SK-N-DZ (cell line): ENCODE measurements around the gene MAOA.
A peak's percentile ranks its signal among the peaks of the same experiment; 100 is the strongest.
"Not testable (repeated sequence)": the region's sequence is repeated elsewhere in the genome, so short reads cannot be mapped to it uniquely, and the experiment has no call there.

Source experiments
- DNase-seq: peaks from one replicate; pipeline ENCODE4 v3.0.0-alpha.2; 2015; ENCODE audit warnings: low spot score

The MAOA gene

DNA sequence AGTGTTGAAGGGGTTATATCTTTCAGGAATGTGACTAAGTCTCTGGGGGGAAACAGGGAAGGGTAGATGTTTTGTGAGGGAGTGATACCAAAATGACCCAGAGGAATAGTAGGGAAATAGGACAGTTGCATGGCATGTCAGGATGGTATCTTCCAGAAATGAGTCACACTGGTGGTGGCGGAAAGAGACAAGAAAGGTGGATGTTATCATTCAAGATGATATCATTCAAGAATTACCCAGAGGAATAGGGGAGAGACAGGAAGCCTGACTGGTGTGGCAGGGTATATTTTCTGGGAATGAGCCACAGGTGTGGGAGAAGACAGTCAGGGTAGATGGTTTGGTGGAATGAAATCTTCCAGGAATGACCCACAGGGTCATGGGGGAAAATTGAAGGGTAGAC is 61.1 kb downstream of the MAOA start:
- DNase-seq, result no peak

DNA sequence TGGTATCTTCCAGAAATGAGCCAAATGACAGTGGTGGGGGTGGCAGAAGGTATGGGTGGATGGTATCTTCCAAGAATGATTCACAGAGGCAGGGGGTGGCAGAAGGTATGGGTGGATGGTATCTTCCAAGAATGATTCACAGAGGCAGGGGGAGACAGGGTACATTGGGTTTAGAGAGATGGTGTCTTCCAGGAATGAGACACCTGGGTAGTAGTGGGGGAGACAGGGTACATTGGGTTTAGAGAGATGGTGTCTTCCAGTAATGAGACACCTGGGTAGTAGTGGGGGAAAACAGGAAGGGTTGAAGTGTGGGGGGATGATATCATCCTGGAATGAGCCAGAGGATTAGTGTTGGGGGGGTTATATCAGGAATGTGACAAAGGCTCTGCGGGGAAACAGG is 62.0 kb downstream of the MAOA start:
- DNase-seq, result no peak

DNA sequence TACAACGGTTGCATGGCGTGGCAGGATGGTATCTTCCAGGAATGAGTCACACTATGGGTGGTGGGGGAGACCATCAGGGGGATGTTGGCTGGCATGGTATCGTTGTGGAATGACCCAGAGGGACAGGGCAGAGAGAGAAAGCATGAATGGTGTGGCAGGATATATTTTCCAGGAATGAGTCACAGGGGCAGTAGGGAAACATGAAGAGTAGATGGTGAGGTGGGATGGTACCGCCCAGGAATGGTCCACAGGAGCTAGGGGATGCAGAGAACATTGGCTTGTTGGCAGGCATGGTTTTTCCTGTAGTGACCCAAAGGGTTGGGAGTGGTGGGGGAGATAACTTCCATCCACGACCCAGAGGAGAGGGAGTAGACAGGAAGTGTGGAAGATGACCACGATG is 62.4 kb downstream of the MAOA start:
- DNase-seq, result no peak

DNA sequence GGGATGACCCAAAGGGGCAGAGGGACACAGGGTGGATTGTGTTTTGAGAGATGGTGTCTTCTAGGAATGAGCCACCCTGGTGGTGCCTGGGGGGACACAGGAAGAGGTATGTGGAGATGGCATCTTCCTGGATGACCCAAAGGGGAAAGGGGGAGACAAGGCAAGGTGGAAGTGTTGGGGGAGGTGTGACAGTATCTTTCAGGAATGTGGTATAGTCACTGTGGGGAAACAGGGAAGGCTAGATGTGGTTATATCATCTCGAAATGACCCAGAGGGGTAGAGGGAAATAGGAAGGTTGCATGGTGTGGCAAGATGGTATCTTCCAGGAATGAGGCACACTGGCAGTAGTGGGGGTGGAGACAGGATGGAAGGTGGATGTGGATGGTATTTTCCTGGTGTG is 62.9 kb downstream of the MAOA start:
- DNase-seq, result no peak

DNA sequence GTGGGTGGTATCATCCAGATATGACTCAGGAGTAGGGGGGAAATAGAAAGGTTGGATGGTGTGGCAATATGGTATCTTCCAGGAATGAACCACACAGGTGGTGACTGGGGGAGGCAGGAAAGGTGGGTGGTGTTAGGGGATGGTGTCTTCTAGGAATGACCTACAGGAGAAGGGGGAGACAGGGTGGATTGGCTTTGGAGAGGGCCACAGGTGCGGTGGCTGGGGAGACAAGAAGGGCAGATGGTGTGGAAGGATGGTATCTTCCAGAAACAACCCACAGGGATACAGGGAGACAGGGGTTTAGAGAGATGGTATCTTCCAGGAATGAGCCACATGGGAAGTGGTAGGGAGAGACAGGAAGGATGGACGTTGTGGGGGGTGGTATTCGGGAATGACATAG is 64.0 kb downstream of the MAOA start:
- no peak for DNase-seq

DNA sequence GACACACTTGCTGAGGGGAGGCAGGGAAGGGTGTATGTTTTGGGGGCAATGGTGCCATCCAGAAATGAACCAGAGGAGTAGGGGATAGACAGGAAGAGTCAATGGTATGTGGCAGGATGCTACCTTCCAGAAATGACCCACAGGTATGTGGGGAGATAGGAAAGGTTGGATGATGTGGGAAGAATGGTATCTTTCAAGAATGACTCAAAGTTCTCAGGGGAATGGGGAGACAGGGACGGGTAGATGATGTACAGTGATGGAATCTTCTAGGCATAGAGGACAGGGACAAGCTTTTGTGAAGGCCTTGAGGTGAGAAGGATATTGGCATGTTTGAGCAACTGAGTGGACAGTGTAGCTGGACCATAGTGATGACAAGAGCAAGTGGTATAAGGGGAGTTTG is 64.9 kb downstream of the MAOA start:
- no peak for DNase-seq

DNA sequence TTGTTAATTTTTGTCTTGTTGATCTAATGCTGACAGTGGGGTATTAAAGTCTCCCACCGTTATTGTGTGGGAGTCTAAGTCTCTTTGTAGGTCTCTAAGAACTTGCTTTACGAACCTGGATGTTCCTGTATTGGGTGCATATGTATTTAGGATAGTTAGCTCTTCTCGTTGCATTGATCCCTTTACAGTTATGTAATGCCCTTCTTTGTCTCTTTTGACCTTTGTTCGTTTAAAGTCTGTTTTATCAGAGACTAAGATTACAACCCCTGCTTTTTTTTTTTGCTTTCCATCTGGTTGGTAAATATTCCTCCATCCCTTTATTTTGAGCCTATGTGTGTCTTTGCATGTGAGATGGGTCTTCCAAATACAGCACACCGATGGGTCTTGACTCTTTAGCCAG is 69.1 kb downstream of the MAOA start:
- not testable (repeated sequence) for DNase-seq

DNA sequence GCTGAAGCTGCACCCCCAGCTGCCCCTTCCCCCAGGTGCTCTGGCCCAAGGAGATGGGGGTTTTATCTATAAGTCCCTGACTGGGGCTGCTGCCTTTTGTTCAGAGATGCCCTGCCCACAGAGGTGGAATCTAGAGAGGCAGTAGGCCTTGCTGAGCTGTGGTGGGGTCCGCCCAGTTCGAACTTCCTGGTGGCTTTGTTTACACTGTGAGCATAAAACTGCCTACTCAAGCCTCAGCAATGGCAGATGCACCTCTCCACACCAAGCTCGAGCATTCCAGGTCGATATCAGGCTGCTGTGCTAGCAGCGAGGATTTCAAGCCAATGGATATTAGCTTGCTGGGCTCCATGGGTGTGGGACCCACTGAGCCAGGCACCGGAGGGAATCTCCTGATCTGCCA is 71.2 kb downstream of the MAOA start:
- DNase-seq, result not testable (repeated sequence)

DNA sequence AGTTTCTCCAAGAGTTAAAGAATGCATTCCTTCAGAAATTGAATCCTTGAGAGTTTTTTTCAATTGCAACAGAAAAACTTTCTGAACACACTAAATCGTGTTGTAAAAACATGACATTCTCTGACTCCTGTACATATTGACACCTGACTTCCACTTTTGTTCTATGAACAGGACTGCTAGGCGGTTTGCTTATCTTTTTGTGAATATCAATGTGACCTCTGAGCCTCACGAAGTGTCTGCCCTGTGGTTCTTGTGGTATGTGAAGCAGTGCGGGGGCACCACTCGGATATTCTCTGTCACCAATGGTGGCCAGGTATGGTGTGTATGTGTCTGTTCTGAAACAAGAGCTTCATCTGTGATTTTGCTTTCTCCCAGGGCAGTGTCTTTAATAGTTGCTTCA is 71.9 kb downstream of the MAOA start:
- no peak for DNase-seq

DNA sequence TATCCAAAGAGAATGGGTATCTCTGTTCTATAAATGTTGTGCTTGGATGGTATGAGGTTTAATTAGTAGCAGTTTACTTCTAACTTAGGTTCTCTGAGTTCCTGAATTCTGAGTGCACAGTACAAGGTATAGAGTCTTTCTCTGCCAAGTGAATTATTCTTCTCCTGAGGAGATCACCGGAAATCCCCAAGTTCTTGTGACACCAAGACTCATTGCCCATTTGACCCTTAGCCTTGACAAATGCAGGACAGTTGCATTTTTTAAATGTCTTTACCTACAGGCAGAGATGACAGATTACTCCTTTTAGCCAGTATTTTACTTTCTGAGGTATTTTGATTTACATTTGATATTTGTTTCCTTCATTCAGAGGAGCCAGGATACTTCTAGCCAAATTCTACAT is 72.9 kb downstream of the MAOA start:
- DNase-seq, result no peak

DNA sequence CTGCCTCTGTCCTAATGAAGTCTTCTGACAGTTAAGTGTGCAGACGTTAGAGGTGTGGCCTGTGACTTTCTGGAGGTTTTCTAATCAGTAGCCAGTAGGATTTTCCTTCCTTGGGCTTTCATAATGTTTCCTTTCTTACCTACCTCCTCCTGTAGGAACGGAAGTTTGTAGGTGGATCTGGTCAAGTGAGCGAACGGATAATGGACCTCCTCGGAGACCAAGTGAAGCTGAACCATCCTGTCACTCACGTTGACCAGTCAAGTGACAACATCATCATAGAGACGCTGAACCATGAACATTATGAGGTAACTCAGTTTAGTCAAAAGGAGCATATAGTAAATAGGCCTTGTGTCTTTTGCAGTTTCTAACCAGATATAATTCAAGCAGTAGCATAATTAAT is 75.0 kb downstream of the MAOA start:
- DNase-seq, result no peak

DNA sequence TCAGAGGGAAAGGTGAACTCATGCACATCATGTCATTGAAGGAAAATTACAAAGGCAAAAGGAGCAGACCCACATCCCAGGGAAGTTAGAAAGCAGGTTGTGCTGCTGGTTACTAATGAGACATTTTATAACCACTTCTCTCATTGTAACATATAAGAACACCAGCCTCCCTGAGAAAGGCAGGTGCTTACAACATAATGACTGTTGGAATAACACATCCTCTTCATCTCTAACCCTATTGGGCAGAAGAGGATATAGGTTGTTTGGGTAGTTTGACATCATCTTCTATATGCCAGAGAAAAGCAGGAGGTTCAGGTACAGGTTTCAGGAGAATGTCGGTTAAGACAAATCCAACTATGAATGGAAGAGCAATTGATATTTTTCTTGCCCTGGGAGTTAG is 77.6 kb downstream of the MAOA start:
- DNase-seq, result no peak

DNA sequence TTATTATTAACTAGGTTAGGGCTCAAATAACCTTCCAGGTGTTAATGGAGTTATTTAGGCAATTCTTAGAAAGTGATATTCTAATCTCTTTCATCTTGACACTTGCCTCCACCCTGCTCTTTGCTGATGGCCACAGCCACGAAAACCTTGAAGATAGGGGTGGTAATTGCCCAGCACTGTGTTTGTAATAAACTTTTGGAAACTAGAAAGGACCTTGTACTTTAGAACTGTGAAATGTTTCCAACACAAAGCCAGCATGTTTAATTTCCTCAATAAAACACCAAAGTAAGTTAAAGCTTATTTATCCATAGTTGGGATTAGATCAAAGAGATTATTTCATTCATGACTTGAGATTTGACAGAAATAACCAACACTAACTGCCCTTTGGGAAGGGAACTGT is 78.3 kb downstream of the MAOA start:
- no peak for DNase-seq

DNA sequence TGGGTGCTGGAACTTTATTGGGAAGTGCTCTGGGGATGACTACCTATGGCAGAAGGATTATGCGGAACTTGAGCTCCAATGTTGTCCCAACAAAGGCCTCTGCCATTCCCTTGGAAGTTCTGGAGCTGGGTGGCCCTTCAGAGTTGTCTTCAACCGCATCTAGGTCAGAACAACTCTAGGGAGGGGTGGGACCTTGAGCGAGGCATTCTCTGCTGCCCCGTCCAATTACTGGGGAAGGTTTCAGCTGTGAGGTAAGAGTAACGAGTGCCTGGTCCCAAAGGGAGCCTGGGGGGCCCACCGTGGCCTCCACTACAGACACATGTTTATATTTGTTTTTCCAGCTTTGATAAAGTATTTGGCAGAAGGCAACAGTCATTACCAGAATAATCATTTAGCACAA is 79.4 kb downstream of the MAOA start:
- no peak for DNase-seq

DNA sequence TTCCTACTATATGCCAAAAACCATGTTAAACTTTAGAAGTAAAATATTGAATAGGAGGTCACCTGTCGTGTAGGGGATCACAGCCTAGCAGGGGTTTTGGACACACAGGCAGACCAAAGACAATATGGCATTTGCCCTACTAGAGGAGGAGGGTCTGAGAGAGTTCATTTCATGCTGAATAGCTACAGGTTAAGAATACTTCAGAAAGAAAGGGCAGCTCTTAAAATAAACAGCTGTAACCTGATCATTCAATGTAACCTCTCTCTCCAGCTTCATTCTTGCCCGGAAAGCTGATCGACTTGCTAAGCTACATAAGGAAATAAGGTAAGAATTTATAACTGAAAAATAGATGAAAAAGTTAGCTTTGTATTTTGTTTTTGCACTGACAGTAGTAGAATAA is 79.9 kb downstream of the MAOA start:
- DNase-seq, result no peak

DNA sequence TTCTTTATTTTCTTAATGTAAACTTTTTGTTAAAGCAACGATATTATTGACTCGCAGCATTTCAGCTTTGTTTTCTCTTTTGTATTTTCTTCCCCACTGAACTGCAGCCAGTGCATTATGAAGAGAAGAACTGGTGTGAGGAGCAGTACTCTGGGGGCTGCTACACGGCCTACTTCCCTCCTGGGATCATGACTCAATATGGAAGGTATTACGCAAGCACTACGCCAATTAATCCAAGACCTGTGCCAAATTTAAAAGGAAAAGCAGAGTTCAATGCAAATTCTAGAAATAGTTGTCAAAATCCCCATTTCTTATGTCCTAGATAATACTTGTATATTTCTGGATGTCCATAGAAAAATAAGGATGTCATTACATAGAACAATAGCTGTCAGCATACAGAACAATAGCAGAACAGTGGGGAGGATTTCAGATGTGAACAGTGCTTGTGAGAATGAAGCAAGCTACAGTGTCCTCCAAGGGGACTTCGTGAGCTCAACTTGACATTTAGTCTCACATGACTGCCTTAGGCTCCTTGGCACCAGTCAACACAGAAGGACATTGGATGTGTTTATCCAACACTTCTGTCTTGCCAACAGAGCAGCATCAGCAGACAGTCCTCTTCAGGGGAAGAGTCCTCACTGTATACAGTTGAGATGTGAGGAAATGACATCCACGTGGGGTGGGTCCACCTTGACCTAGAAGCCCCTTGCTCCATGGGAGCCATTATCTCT is 85.9 kb downstream of the MAOA start:
- DNase-seq, result no peak

DNA sequence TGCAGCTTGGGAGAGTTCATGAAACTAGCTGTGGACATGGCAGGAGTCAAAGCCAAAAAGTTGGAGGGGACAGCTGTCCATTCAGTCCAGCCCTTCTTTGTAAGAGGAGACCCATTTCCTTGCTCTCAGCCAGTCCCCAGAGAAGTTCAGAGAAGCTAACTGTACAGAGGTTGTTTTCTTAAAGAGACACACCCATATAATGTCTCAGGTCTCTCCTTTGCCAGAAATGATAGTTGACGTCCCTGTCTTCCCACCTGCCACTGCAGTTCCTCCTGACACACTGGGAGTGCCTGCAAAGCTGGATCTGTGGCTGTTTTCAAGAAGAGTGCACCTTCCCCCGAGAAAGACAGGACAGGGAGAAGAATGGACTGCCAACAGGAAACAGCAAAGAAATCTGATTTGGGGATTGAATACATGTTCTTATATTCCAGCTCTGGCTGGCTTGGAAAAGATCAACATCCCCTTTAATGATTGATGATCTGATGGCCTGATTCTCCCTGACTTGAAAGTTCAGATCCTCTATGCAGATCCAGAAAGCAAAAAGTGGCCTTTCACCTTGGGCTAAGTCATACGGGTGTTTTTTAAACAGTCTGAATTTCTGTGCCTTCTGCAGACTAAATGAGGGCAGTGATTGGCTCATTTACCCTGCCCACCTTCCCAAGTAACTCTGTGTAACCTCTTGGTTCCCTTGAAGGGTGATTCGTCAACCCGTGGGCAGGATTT is 87.2 kb downstream of the MAOA start:
- no peak for DNase-seq

DNA sequence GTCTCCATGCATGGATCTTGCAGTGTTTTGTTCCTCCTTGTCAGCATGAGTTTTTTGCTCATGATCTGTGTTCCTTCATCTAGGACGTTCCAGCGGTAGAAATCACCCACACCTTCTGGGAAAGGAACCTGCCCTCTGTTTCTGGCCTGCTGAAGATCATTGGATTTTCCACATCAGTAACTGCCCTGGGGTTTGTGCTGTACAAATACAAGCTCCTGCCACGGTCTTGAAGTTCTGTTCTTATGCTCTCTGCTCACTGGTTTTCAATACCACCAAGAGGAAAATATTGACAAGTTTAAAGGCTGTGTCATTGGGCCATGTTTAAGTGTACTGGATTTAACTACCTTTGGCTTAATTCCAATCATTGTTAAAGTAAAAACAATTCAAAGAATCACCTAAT is 88.2 kb downstream of the MAOA start:
- DNase-seq, result no peak

DNA sequence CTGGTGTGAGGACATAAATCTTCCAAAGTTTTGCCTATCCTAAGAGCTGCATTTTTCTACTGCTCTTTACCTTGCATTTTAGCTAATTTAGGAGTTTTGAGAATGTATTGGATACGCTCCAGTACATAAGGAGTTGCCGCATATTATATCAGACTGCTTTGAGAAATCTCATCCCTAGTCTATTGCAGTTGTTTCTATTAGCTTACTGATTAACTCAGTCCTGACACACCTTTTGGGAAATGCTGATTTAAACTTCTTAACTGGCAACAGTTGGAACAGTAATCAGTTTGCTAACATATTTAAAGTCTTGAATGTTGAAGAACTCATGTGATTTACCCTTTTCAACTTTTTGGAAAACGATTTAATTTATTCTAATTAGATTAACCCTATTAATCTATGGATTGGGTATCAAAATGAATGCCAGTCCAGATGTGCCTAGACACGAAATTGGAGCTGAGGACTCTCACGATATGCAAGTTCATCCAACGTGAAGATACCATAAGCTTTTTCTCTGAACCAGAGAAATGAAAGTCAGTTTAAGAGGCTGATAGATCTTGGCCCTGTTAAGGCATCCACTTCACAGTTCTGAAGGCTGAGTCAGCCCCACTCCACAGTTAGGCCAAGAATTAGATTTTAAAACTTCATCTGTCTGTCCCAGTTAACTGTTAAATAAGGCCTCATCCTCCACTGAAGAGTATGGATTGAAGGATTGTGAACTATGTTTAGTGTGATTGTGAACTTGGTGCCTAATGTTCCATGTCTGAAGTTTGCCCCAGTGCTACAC is 90.0 kb downstream of the MAOA start:
- no peak for DNase-seq

DNA sequence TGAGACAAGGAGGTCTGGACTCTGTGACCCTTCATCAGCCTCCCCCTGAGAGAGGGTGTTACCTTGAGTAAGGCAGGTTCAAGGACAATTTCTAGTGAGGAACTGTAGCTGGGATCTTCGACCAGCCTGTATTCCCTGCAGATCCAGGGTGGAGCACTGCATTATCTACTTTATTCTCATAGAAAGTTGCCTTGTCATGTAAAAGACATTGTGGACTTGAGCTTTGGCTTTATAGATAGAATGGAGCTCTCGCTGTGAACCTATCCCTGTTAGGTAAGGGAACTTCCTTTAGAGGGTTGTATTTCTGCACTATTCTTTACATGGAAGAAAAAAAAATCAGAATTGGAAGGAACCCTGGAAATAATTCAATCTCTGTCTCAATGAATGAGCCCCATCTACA is 91.4 kb downstream of the MAOA start:
- no peak for DNase-seq

DNA sequence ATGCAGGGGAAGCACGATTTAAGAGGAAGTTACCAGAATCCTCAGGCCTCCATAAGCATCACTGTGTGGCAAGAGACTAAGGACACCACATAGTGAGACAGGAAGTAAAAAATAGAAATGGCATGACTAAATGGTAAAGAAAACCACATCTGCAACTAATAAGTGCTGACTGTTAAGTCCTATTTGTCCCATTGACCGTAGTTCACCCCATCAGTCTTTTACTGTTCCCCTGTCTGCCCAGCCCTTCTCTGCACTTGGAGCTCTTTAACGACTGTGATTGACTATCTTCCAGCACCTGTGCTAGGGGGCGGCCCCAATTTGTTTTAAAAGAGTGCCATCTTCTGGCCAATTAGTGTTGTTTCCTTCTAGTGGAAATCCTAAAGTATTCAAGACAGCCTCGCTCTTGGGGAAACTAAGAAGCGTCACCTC is 94.2 kb downstream of the MAOA start:
- DNase-seq, result peak; percentile 78

DNA sequence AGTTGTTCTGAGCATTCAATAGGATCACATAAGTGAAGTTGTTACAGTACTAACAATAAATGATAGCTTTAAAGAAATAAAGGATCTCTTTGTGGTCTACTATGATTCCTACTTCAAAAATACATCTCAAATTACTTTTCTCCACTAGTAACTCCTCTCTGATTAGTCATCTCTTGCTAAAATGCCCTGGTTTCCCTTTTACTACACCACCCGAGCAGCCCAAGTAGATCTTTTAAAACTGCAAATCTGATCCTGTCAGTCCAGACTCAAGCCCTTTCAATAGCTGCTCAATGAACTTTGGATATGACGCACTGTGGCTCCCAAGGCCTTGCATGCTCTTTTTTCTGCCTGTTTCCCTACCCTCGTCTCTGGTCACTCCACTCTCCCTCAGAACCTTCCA is 97.5 kb downstream of the MAOA start:
- DNase-seq, result no peak

DNA sequence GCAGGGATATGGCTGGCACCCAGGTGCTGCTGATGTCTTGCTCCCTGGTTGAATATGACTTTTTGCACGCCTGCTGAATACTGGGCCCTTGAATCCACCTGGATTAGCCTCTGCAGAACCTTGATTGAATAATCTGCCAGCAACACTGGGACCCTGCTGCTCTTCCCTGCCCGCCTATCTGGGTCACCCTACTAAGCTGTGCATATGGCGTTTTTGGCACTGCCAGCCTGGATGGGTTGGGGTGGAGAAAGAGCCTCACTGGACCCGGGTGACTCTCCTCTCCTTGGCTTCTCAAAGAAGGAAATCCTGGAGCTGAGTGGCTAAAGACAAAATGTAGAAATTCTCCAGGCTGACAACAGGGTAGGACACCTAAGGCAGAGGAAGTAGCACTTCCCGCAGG is 100.0 kb downstream of the MAOA start:
- no peak for DNase-seq
